Neural progenitor cell (in vitro differentiated cells): ENCODE results near the gene PPP1R9A.

Source experiments
- EZH2 ChIP-seq: fragments of 200-600 bp; sonication (generic); IDR thresholded peaks from 2 replicates; pipeline ENCODE4 v1.6.1; 2017; ENCODE audit warnings: antibody characterized with exemption, mild to moderate bottlenecking, moderate library complexity
- TF ChIP-seq, protein P1 (sequence below): fragments of 200-600 bp; sonication (generic); IDR thresholded peaks from 2 replicates; pipeline ENCODE4 v1.5.1; 2017; ENCODE audit warnings: antibody characterized with exemption, mild to moderate bottlenecking

DNA sequence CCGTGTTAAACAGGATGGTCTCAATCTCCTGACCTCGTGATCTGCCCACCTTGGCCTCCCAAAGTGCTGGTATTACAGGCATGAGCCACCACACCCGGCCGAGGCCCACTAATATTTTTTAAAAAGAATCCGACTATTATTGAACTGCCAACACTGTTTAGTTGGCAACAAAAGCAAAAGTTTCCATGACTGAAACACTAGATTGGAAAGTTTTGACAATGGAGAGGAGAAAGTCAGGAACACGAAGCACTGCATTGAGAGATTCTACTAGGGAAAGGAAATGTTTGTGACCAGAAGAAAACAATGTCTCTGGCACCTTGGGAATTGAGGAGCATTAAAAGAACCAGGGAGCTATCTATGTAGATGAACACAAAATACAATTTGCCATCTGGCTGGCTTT, 13.7 kb upstream of the PPP1R9A start:
- TF ChIP-seq, protein P1, sequence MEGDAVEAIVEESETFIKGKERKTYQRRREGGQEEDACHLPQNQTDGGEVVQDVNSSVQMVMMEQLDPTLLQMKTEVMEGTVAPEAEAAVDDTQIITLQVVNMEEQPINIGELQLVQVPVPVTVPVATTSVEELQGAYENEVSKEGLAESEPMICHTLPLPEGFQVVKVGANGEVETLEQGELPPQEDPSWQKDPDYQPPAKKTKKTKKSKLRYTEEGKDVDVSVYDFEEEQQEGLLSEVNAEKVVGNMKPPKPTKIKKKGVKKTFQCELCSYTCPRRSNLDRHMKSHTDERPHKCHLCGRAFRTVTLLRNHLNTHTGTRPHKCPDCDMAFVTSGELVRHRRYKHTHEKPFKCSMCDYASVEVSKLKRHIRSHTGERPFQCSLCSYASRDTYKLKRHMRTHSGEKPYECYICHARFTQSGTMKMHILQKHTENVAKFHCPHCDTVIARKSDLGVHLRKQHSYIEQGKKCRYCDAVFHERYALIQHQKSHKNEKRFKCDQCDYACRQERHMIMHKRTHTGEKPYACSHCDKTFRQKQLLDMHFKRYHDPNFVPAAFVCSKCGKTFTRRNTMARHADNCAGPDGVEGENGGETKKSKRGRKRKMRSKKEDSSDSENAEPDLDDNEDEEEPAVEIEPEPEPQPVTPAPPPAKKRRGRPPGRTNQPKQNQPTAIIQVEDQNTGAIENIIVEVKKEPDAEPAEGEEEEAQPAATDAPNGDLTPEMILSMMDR = no peak
- no peak for TF ChIP-seq EZH2
